NCI-H2107 treated with DMSO at 0.1 percent for 48 hours (cell line): ENCODE data around the gene GRIN2B.

ENCODE experiments used
- DNase-seq: peaks from one replicate; lab custom pipeline; 2025; ENCODE audit not compliant: unreplicated experiment; lab: John Stamatoyannopoulos, UW

The GRIN2B gene

DNA sequence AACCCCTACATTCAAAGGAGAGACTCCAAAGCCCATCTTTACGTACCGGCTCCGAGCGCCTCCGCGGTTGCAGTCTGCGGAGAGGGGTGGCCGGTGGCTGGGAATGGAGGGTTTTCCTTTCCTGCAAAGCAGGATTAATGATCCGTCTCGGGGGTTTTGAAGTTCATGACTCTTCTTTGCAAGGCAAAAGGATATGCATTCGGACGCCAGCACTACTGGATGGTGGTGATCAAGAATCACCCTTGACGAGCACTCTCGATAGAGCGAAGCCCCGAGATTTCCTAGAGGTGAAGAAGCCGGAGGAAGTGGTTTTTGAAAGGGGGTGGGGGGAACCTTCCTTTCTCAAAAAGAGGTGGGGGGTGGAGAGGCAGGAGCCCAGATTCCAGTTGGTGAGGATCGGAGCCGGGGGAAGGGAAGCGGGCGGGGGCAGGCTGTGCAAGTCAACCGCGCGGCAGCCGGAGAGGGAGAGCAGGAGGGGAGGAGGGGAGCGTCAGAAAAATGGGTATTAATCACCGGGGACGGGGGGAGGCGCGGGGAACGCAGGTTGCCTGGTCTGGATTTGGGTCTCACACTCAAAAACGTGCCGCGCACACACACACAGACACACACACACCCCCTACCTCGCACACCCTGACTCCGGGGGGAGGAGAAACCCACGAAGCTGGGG is at the start of gene GRIN2B:
Gene GRIN2B, minus strand, starts transcription at position 307 of the 667 bp plus-strand sequence. CDS start 115,394 bp downstream, outside the sequence.
- no peak for DNase-seq

DNA sequence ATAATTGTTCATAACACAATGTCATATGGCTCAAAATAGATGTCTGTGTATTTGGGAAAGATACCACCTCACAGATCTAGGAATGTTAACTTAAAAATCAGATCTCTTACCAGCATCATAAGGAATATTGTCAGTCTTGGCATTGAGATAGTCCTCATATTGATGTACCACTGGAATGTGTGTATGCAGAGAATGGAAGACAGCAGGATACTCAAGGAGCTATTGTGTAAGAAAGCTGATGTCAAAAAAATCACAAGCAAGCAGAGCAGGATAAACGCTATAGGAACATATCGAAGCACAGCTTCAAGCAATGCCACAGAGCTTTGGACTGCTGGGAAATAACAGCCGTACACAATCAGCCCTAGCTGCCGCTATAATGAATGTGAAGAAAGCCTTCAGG is 45.1 kb upstream of the GRIN2B start:
- no peak for DNase-seq

DNA sequence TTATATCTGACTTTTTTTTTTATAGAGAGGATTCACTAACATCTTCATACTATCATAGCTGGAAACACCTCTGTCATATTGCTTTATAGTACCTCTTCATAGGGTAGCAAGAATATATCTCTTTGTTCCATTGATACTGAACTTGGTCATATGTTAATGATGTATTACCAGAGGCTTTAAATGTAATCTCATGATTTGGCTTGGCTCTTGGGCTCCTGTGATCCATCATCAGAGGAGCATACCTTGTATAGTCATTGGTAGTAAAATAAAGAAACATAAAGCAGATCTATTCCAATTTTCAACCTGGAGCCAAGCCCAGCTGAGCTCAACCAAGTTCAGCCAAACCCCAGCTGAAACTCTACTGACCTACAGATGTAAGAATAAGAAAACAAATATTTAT is 43.2 kb upstream of the GRIN2B start:
- no peak for DNase-seq

DNA sequence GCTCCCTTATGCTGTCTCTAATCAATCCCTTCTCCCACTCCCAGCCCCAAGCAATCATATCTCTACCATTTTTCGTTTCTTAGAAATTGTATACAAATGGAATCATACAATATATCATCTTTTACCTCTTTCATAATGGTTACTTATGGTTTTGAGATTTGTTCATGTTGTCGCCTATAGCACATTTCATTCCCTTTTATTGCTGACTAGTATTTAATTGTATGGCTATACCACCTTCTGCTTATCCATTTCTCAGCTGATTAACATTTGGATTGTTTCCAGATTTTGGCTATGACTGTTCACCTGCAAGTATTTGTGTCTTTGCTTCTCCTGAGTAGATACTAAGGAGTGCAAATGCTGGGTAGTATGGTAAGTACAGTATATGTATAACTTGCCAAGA is 36.7 kb upstream of the GRIN2B start:
- no peak for DNase-seq

DNA sequence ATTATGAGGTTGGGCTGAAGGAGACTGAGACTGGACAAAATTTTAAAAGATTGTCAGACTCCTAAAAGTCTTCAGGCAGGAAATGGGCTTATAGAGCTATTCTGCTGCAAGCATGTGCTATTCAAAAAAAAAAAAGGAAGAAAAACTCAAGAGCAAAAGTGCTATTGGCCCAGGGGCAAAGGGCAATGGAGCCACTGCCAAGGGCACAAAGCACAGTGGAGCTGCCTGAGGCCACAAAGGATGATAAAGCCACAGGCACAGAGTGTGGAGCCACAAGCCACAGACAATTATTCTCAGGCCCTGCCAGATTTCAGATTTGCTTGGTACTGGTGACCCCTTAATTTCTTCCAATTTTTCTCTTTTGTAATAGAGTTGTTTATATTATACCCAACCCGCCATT is 29.6 kb upstream of the GRIN2B start:
- no peak for DNase-seq

DNA sequence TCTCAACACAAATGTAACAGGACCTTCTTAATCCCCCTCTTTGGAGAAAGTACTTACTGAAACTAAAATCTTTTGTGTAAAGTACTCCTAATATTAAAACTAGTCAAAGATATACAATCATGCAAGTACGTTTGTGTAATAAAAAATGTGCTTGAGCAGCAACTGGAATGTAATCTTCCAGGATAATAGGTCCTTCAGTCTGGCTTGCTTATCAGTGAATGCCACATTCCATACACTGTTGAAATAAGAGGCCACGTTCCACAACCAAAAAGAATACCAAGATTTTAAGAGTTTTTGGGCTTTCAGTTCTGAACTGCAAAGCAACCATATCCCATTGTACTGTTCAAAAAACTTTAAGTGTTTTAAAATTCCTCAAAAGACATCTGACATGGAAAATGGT is 26.2 kb upstream of the GRIN2B start:
- DNase-seq = no peak

DNA sequence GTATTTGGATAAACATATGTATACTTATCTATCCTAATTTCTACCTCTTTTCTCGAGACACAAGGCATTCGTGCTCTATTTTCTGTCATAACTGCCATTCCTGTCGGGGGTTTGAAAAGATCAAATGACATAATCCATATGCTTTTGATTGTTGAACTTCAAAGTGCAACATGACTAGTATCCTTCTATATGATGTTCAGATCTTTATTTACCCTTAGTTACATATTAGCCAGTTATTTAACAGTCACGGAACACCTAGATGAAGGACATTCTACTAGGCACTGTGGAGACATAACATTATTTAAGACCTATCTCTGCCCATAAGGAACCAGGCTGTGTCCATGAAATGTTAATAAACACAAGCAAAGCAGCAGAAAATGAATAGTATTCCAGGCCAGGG is 11.2 kb upstream of the GRIN2B start:
- DNase-seq = no peak

DNA sequence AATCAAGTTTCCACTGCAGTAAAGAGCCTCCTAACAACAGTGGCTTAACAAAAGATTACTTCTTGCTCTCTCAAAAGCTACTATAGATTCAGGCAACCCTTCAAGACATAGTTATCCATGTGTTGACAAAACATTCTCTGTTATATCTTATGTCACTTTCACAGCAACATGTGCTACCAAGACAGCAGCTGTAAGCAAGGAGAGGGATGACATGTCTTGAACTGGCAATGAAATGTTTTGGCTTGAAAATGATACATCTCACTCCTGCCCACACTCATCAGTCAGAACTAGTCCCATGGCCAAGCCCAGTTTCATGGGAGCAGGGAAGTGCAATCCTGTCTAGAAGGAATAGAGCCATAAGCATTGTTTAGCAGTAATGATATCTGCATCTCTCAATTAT is 10.7 kb upstream of the GRIN2B start:
- no peak for DNase-seq

DNA sequence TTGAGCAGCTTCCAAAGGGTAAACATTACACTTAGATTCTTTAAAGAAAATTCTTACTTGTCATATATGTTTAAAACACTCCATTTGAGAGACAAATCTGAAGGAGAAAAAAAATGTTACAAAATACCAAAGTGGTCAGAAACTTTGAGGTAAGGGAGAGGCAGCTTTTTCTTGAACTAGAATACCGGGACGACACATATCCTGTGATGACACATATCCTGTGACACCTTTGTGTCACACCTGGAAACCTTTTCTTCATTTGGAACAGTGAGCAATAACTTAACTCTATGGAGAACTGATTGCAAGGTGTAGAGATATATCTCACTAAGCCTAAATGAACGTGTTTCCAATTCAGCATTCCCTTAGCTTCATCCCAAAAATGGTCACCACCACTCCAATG is 4.6 kb upstream of the GRIN2B start:
- DNase-seq = no peak

DNA sequence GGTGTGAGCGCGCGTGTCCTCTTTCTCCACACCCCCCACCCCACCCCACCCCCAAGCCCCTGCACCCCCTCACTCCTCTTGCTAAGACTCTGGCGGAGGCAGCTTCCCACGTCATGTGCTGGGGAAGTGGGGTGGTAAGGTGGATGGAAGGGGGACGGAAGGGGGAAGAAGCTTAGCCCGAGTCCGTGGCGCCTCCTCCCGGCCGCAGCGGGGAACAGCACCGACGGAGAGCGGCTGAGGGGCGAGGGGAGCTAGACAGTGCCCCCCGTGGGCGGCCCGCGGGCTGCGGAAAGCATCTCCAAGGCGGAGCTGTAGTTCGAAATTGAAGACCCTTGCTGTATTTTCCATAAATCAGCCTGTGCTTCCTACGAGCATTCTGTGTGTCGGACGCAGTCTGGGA is 588 bp upstream of the GRIN2B start:
- no peak for DNase-seq

DNA sequence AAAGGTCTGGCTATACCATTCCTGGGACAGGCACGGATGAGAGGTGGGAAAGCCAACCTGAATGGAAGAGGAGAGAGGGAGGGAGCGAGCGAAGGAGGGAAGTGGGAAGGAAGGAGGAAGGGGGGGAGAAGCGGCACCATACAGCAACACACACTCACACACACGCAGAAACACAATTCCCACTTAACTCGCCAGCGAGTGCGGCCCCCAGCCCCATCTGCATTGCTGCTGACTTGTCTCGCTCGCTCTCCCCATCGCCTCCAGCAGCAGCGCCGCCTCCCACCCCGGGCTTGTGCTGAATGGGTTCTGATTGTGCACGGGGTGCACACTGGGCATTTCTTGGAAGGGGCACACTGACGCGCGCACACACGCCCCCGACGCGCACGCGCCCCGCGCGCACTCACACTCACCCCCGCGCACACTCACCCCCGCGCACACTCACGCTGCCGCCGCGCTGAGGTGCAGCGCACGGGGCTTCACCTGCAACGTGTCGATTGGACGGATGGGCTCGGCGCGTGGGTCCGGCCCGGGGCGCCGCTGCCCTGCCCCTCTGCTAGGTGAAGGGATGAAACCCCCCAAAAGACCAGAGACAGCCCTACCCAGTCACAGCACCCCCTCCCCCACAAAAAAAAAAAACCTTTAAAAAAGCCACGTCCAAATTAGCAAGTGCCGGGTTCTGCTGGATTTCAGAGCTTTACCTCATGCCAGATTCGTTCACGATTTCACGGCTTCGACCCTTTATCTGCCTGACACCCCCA is 685 bp downstream of the GRIN2B start:
- DNase-seq = no peak

DNA sequence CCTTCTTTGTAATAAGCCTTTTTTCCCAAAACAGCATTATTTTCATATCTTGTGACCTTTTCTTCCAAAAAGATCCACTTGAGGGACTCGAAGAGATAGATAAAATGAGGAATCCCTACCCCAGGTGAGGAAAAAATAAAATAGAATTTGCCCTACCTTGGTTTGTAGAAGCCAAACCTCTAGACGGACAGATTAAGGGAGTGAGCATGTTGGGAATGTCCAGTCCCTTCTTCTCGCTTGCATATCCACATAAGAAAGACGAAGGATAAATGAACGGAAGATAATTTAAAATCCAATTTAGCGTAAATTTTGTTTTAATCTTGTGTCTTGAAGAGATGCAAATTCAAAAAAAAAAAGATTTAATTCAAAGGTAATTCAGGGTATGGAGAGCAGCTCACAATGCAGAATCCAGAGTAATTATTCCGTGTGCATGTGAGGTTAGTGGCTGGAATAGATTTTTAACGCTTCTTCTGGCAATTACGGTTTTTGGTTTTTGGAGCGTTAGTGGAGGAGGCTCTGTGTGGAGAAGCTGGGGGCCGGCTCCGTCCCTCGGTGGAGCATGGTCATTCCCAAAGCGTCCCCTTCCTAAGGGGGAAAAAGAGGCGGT is 1.5 kb downstream of the GRIN2B start:
- DNase-seq = no peak

DNA sequence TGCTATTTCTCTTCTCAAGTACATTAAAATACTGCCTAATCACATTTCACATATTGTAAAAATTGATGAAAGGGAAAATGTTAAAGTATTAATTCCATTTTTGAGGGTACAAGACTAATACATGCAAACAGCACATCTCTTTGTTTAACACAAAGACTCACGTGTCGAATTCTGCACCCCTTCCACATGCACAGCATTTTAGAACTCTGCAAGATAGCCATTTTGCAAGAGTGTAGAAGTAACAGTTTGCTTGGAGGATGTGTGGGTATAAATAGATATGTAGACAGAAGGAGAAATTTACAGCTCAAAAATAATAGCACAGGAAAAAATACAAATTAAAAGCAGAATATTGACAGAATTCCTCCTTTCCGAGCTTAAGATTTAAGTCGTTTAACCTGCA is 2.5 kb downstream of the GRIN2B start:
- DNase-seq = no peak

DNA sequence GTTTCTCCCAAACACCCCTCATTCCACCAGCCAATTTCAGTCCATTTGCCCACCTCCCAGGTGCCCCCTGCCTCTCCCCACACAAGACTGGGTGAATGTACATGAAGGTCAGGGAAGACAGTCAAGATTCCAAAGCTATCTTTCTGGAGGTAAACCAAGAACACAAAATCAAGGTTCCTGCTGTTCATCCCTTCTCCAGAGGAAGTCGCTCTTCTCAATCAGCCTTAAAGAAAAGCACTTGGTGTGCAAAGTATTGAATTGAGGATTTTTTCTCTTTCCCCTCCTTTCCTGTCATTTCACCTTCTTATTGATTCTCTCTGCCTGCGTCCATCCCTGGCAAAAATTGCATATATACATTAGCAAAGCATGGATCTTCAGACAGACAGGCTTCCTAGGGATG is 4.5 kb downstream of the GRIN2B start:
- DNase-seq = no peak

DNA sequence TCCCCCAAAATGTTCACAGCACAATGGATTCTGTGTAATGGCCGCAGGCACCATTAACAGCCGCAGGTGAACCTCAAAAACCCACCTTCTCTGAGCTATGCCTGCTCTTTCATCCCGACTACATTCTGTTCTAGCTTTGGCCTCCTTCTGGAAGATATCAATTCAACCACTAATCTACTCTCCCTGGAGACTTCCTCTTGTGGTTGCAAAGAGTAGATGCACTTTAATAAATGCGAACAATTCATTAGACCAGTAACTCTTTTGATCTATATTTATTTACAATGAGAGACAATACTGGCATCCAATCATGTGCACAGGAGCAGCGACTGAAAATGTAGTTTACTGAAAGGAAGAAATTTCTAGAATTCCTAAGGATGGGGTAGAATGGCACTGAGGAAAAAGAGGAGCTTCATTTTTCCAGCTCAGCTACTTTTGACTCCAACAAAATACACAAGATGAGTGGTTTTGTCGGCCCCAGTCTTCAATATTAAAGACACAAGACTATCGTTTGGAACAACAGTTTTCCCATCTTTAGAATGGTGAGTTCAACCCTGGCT is 5.3 kb downstream of the GRIN2B start:
- peak; percentile 20 for DNase-seq

DNA sequence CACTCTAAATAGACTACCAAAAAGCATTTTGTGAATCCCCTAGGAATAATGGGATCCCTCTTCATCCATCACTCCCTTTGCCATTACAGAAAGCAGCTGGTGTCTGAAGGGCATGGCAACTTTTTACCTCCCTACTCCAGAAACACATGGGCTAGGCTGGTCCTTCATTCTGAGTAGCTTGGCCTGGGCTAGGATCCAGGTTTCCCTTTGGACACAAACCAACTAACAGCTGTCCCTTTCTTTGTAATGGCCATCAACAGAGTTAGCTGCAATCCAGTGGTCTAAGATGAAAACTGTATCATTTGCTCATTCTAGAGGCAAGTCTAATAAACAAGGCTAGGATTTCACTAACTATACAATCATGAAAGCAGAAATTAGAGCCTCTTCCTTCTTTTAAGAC is 7.4 kb downstream of the GRIN2B start:
- no peak for DNase-seq

DNA sequence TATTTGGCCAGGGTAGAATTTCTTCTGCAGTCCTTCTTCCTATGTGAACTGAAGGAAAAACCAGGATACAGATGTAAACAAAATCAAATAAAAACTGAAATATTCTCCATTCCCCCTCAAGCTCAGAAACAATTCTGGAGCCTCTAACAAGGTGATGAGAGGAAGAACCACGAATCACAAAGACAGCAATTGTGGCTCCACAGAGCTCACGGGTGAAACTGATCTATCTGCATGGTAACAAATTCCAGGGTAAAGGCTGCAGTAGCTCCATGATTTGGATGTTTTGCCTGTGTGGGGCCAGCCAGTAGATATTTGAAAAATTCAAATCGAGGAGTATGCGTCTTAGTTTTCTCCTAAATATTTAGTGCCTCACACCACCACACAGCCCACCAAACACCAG is 10.6 kb downstream of the GRIN2B start:
- DNase-seq = no peak

DNA sequence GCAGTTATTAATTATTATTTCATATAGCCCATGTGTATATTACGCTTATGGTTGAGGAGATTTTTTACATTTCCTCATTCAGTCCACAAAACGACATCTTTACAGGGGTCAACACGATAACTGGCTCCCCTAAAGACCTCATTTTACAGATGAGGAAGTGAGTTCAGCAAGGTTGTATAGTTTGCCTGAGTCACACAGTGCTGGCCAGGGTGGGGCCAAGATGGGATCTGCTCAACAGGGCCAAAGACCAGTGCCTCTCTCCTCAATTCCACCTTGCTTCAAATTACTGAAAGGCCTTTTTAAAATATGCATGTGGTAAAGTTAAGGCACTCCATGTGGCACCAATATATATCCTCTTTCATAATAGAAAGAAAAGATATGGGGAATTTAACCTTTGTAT is 13.1 kb downstream of the GRIN2B start:
- no peak for DNase-seq

DNA sequence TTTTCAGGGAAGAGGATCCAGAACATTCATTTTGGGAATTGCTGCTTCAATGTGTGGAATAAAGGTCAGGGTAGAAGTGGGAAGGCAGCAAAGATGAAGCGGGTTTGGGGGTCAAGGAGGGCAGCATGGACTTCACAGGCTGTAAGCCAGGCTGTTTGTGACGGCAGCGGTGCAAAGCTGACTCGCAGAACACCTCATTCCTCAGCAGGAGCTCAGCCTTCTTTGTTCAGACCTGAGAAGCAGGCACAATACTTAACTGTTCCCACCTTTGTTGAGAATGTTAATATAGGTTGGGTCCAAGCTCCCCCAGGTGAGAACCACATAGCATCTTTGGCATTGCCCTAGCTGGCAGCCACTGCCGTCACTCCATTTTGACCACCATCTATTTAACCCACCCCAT is 16.7 kb downstream of the GRIN2B start:
- no peak for DNase-seq

DNA sequence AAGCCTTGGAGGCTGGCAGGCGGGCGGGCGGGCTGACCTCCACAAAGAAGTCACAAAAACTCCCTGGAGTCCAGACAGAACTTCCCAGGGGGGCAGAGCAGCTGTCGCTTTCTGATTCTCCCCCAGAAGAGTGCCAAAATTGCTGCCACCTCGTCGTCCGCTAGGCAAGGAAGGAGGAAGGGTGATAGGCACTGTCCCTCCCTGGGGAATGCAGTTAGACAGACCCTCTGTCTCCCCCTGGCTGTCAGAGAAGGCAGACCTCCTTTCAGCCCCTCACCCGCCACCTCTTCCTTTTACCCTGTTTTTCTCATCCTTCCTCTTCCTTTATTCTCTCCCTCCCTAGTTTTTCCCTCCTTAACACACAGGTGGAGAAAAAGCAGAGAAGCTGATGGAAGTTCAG is 18.7 kb downstream of the GRIN2B start:
- DNase-seq = no peak

DNA sequence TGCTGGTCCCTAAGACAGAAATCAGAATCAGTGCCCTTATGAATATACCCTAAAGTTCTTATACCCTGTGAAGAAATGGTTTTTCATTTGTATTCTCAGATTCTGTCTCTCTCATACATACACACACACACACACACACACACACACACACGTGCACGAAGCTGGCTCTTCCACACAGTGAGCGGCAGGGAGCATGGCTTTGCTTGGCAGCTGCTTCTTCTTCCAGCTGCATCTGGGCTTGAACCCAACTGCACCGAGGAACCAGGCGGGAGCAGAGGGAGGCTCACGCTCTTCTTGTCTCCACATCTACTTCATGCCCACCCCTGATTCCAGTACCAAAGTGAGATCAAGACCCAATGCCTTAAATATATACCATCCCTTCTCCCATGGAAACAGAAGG is 19.4 kb downstream of the GRIN2B start:
- DNase-seq = no peak

DNA sequence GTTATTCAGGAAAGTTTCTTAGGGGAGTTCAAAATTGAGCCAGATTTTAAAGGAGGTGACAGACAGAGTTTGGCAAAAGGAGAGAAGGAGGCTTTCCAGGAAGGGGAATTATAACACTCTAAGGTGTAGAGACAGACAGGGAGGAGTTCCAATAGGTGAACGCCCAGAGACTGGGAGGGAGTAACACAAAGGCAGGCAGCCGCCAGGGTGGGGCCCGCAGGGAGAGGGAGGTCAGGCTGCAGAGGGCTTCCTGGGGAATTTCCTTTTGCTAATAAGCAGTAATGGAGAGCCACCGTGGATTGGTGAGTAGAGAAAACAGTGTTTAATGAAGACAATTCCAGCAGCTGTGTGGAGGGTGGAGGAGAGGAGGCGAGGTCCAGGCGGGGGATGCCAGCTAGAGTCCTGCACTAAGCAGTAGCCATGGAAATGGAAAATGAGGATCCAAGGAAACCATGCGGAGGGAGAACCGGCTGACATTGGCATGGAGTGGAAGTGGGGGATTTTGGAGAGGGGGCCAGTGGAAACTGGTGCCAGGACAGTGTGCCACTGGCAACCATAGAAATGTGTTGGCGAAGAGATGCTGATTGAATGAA is 22.2 kb downstream of the GRIN2B start:
- no peak for DNase-seq
